ENCODE data around the gene FRMD4A.

FRMD4A gene

DNA sequence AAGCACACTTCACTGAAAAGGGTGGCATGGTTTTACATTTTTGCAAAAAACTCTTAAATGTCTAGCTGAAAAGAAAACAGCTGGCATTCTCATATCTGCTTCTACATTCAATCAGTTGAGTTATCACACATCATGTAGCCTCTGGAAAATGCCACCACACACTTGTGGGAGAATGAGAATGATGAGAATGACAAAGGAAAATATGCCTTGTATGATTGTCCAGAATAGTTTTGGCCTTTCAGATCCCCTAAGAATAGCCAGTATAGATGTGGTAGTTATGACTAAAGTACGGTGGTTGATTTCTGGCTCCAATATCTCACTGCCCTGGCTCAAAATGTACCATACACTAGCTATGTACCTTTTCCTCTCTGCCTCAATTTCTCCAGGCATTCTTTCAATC, 30.2 kb upstream of the FRMD4A start:
- no peak overlapping the region for H3K4me2 ChIP-seq (ENCODE audit: low read depth, low read length, poor library complexity, severe bottlenecking)
- H3K4me3 ChIP-seq (ENCODE audit: insufficient read depth, low read length, poor library complexity, severe bottlenecking): no peak overlapping the region
- H3K27ac ChIP-seq (ENCODE audit: low read depth, low read length): no peak overlapping the region
- TF ChIP-seq, protein P1, sequence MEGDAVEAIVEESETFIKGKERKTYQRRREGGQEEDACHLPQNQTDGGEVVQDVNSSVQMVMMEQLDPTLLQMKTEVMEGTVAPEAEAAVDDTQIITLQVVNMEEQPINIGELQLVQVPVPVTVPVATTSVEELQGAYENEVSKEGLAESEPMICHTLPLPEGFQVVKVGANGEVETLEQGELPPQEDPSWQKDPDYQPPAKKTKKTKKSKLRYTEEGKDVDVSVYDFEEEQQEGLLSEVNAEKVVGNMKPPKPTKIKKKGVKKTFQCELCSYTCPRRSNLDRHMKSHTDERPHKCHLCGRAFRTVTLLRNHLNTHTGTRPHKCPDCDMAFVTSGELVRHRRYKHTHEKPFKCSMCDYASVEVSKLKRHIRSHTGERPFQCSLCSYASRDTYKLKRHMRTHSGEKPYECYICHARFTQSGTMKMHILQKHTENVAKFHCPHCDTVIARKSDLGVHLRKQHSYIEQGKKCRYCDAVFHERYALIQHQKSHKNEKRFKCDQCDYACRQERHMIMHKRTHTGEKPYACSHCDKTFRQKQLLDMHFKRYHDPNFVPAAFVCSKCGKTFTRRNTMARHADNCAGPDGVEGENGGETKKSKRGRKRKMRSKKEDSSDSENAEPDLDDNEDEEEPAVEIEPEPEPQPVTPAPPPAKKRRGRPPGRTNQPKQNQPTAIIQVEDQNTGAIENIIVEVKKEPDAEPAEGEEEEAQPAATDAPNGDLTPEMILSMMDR (IDR thresholded peaks at IDR 0.05; ENCODE audit: insufficient read depth, low read length, poor library complexity, severe bottlenecking): no peak
- no peak for TF ChIP-seq EZH2phosphoT487 (conservative IDR thresholded peaks at IDR 0.05; ENCODE audit: low read length)
- H2AFZ ChIP-seq (ENCODE audit: low read depth, low read length, severe bottlenecking): no peak overlapping the region
- no peaks in the 10 kb centered on the region for H4K20me1 ChIP-seq (ENCODE audit: low read depth, low read length)
- H3K9ac ChIP-seq (ENCODE audit: low read length): no peak overlapping the region
- no peaks in the 10 kb centered on the region for H3K36me3 ChIP-seq (ENCODE audit: low read length)
- no peaks in the 10 kb centered on the region for H3K9me3 ChIP-seq (ENCODE audit: insufficient read depth, low read length)
- H3K27me3 ChIP-seq (ENCODE audit: low read length): no peaks in the 10 kb centered on the region
- no peaks in the 10 kb centered on the region for H3F3A ChIP-seq (ENCODE audit: insufficient read depth)
- H3K9me2 ChIP-seq (replicated peaks; ENCODE audit: insufficient read depth, low read length): no peaks in the 10 kb centered on the region
- no peaks in the 10 kb centered on the region for H3K79me2 ChIP-seq (ENCODE audit: insufficient read depth, low read length)

DNA sequence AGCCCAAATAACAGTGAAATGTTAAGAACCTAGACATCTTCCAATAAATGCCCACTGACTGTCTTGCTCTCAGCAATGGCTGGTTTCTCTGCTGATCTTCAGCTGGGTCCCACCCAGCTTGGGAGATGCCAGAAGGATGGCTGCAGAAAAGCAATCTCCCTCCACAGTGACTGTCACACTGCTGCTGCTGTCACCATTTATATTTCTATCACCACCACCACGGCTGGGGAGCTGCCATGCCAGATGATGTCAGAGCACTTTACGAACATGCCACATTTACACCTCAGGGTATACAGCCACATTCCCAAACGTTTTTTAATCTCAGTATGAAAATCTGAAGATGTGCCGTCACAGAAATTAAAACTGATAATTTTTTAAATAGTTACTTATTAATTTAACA, 29.8 kb upstream of the FRMD4A start:
- TF ChIP-seq, protein P1 (IDR thresholded peaks at IDR 0.05; ENCODE audit: insufficient read depth, low read length, poor library complexity, severe bottlenecking): no peak
- no peak for TF ChIP-seq EZH2phosphoT487 (conservative IDR thresholded peaks at IDR 0.05; ENCODE audit: low read length)
- Histone ChIP-seq H3K27me3 (ENCODE audit: low read length) (no peaks in the 10 kb centered on the region), H3K4me3 (ENCODE audit: insufficient read depth, low read length, poor library complexity, severe bottlenecking) (no peak overlapping the region), H3K27ac (ENCODE audit: low read depth, low read length) (no peak overlapping the region), H3F3A (ENCODE audit: insufficient read depth) (no peaks in the 10 kb centered on the region), H4K20me1 (ENCODE audit: low read depth, low read length) (no peaks in the 10 kb centered on the region), H3K79me2 (ENCODE audit: insufficient read depth, low read length) (no peaks in the 10 kb centered on the region), H3K9me2 (replicated peaks; ENCODE audit: insufficient read depth, low read length) (no peaks in the 10 kb centered on the region), H3K9me3 (ENCODE audit: insufficient read depth, low read length) (no peaks in the 10 kb centered on the region), H2AFZ (ENCODE audit: low read depth, low read length, severe bottlenecking) (no peak overlapping the region), H3K4me2 (ENCODE audit: low read depth, low read length, poor library complexity, severe bottlenecking) (no peak overlapping the region), H3K36me3 (ENCODE audit: low read length) (no peaks in the 10 kb centered on the region), H3K9ac (ENCODE audit: low read length) (no peak overlapping the region)

DNA sequence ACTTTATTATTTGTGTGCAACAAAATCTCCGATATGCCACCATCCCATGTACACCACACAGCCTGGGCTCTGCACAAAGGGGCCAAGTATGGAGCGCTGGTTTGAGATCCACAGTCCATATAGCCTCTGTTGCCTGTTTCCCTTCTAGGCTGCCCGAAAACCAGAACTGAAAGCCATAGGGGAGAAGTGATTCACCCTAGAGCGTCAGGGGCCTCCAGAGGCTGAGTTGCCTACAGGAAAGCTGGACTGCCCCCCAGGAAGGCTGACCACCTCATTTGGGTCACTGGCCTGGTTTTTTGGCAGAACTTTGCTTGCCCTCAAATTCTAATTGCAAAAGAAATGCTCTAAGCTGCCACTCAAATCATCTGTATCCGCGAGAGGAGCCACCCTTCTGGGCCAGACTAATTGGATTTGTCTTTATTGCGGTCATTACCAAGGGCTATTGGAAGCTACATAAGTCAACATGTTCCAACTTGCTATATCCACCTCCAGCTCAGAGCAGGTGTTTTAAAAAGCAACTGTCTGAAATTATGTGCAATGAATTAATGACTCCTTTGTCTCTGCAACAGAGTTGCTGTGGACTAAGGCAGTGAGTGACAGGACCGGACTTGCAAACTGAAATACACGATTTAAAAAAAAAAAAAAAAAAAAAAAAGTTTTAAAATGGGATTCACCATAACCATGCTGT, 28.3 kb upstream of the FRMD4A start:
- Histone ChIP-seq H3K4me3 (ENCODE audit: insufficient read depth, low read length, poor library complexity, severe bottlenecking) (no peak overlapping the region), H3K27ac (ENCODE audit: low read depth, low read length) (no peak overlapping the region), H3K9me3 (ENCODE audit: insufficient read depth, low read length) (no peaks in the 10 kb centered on the region), H4K20me1 (ENCODE audit: low read depth, low read length) (no peaks in the 10 kb centered on the region), H3K27me3 (ENCODE audit: low read length) (no peaks in the 10 kb centered on the region), H3K36me3 (ENCODE audit: low read length) (no peaks in the 10 kb centered on the region), H3K4me2 (ENCODE audit: low read depth, low read length, poor library complexity, severe bottlenecking) (no peak overlapping the region), H3K9ac (ENCODE audit: low read length) (no peak overlapping the region), H3K9me2 (replicated peaks; ENCODE audit: insufficient read depth, low read length) (no peaks in the 10 kb centered on the region), H2AFZ (ENCODE audit: low read depth, low read length, severe bottlenecking) (no peak overlapping the region), H3K79me2 (ENCODE audit: insufficient read depth, low read length) (no peaks in the 10 kb centered on the region), H3F3A (ENCODE audit: insufficient read depth) (no peaks in the 10 kb centered on the region)
- TF ChIP-seq, protein P1 (IDR thresholded peaks at IDR 0.05; ENCODE audit: insufficient read depth, low read length, poor library complexity, severe bottlenecking): no peak
- no peak for TF ChIP-seq EZH2phosphoT487 (conservative IDR thresholded peaks at IDR 0.05; ENCODE audit: low read length)

All from SU-DHL-6 (cell line).